Measurements from ENCODE around the gene INPP4A.

- no peak for TF ChIP-seq CTCF (IDR thresholded peaks at IDR 0.05; ENCODE audit: poor library complexity)
- TF ChIP-seq EZH2phosphoT487 (IDR thresholded peaks at IDR 0.05; ENCODE audit: low read depth, severe bottlenecking, unreplicated experiment) = no peak
Observed at GRCh38 chr2:98568161-98568956, 123.7 kb downstream of the INPP4A start.

Data from hepatocyte (in vitro differentiated cells).